ENCODE results near the gene BMP4.

DNA sequence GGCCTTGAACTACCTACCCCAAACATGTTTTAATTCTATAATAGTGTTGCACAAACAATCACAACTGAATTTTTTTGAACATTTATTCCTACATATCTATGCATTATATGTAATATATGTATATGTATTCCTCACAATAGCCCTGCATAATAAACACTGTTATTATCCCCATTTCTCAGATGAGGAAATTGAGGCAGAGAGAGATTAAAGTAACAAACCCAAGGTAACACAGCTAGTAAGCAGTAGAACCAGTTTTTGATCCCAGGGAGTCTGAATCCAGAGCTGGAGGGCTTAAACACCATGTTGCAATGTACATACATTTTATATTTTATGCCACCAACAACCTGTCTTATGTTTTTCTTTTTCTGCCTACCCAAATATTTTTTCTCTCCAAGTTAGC lies 26.5 kb upstream of the BMP4 start:
- TF ChIP-seq, protein P1, sequence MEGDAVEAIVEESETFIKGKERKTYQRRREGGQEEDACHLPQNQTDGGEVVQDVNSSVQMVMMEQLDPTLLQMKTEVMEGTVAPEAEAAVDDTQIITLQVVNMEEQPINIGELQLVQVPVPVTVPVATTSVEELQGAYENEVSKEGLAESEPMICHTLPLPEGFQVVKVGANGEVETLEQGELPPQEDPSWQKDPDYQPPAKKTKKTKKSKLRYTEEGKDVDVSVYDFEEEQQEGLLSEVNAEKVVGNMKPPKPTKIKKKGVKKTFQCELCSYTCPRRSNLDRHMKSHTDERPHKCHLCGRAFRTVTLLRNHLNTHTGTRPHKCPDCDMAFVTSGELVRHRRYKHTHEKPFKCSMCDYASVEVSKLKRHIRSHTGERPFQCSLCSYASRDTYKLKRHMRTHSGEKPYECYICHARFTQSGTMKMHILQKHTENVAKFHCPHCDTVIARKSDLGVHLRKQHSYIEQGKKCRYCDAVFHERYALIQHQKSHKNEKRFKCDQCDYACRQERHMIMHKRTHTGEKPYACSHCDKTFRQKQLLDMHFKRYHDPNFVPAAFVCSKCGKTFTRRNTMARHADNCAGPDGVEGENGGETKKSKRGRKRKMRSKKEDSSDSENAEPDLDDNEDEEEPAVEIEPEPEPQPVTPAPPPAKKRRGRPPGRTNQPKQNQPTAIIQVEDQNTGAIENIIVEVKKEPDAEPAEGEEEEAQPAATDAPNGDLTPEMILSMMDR (conservative IDR thresholded peaks at IDR 0.05; ENCODE audit: low read depth in 2 of 2), result no peak
- TF ChIP-seq, protein P2, sequence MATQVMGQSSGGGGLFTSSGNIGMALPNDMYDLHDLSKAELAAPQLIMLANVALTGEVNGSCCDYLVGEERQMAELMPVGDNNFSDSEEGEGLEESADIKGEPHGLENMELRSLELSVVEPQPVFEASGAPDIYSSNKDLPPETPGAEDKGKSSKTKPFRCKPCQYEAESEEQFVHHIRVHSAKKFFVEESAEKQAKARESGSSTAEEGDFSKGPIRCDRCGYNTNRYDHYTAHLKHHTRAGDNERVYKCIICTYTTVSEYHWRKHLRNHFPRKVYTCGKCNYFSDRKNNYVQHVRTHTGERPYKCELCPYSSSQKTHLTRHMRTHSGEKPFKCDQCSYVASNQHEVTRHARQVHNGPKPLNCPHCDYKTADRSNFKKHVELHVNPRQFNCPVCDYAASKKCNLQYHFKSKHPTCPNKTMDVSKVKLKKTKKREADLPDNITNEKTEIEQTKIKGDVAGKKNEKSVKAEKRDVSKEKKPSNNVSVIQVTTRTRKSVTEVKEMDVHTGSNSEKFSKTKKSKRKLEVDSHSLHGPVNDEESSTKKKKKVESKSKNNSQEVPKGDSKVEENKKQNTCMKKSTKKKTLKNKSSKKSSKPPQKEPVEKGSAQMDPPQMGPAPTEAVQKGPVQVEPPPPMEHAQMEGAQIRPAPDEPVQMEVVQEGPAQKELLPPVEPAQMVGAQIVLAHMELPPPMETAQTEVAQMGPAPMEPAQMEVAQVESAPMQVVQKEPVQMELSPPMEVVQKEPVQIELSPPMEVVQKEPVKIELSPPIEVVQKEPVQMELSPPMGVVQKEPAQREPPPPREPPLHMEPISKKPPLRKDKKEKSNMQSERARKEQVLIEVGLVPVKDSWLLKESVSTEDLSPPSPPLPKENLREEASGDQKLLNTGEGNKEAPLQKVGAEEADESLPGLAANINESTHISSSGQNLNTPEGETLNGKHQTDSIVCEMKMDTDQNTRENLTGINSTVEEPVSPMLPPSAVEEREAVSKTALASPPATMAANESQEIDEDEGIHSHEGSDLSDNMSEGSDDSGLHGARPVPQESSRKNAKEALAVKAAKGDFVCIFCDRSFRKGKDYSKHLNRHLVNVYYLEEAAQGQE (IDR thresholded peaks at IDR 0.05; ENCODE audit: unreplicated experiment), result no peak
- no peak for TF ChIP-seq EZH2 (IDR thresholded peaks at IDR 0.05; ENCODE audit: low read depth, unreplicated experiment)
